Measurements from ENCODE around the gene CFAP251.

The CFAP251 gene

GRCh38 chr12:122005252-122005776, 86.9 kb downstream of the CFAP251 start:
- DNase-seq = no peak

- no peak for DNase-seq
Measured at GRCh38 chr12:122006186-122006926, 88.0 kb downstream of the CFAP251 start.

GRCh38 chr12:122009741-122010140, 91.3 kb downstream of the CFAP251 start:
- no peak for DNase-seq

- DNase-seq = no peak
Measured at GRCh38 chr12:122012184-122012583, 93.8 kb downstream of the CFAP251 start.

GRCh38 chr12:122013136-122013535, 94.7 kb downstream of the CFAP251 start:
- no peak for DNase-seq

GRCh38 chr12:122013791-122014590, 95.6 kb downstream of the CFAP251 start:
- no peak for DNase-seq

GRCh38 chr12:122014781-122015180, 96.4 kb downstream of the CFAP251 start:
- DNase-seq = no peak

- no peak for DNase-seq
Measured at GRCh38 chr12:122018457-122018856, 100.1 kb downstream of the CFAP251 start.

- no peak for DNase-seq
Measured at GRCh38 chr12:122018937-122019336, 100.5 kb downstream of the CFAP251 start.

GRCh38 chr12:122020795-122021192, 102.4 kb downstream of the CFAP251 start:
- no peak for DNase-seq

GRCh38 chr12:122021193-122021821, 102.9 kb downstream of the CFAP251 start:
- no peak for DNase-seq

- peak; percentile 46 for DNase-seq
Measured at GRCh38 chr12:122021822-122022392, 103.5 kb downstream of the CFAP251 start, which contains the start of gene BCL7A. Gene BCL7A (plus strand): TSS chr12:122021884. CDS start chr12:122022092, 208 bp downstream.

- DNase-seq = no peak
Measured at GRCh38 chr12:122022393-122023338, 104.3 kb downstream of the CFAP251 start.

GRCh38 chr12:122023339-122024131, 105.1 kb downstream of the CFAP251 start:
- DNase-seq = no peak

- DNase-seq = no peak
Measured at GRCh38 chr12:122024132-122024785, 105.9 kb downstream of the CFAP251 start.

GRCh38 chr12:122026706-122027333, 108.4 kb downstream of the CFAP251 start:
- no peak for DNase-seq

GRCh38 chr12:122028165-122028904, 109.9 kb downstream of the CFAP251 start:
- no peak for DNase-seq

- DNase-seq = no peak
Measured at GRCh38 chr12:122028905-122029560, 110.6 kb downstream of the CFAP251 start.
